Measurements from ENCODE around the gene PRMT1. TPM values are rescaled to one million over a fixed set of nuclear protein-coding genes. Genes with fewer than 3 reads are reported as not detected.

Gene PRMT1
- total RNA-seq, 1 experiment from 2014 or later: 505 TPM

DNA sequence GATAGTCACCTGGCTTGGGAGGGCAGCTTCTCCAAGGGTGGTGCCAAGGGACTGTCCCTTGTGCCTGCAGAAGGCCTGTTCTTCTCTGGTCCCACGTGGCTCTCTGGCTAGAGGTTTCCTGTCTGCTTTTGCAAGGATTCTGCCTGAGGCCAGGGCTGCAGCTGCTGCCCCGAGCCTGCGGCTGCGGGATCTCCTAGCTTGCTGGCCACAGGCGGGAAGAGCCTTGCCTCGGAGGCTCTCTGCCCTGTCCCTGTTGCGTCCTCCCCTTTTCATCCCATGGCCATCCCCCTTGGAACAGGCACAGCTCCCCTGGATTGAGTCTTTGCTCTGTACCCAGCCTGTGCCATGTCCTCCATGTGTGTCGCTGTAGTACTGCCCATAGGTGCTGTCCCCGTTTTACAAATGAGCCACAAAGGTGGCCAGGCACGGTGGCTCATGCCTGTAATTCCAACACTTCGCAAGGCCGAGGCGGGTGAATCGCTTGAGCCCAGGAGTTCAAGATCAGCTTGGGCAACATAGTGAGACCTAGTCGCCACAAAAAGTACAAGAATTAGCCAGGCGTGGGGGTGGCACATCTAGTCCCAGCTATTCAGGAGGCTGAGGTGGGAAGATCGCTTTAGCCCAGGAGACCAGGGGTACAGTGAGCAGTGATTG lies 20.5 kb upstream of the PRMT1 start:
- no peak overlapping the region for H4K5ac ChIP-seq (ENCODE audit: insufficient read length, low read depth, low read length)
- no peak overlapping the region for H3K56ac ChIP-seq (ENCODE audit: insufficient read length, low read depth, low read length)
- H3K9ac ChIP-seq (ENCODE audit: extremely low read depth, insufficient read length, low read length): no peak overlapping the region
- H3K27ac ChIP-seq (ENCODE audit: insufficient read length, low read depth, low read length): no peak overlapping the region
- H3K4me1 ChIP-seq (ENCODE audit: insufficient read depth, low read length): no peaks in the 10 kb centered on the region
- WGBS (ENCODE audit: extremely low coverage, insufficient read length, low lambda C conversion rate): no CpG with 5 or more reads among the region's 17 CpGs
- H3K36me3 Mint-ChIP-seq (ENCODE audit: insufficient read depth in 1 of 3, low read depth in 3 of 3): peaks cover 45 to 86% (median 84%) of the 10 kb centered on the region in 3 experiments
- H3K27me3 Mint-ChIP-seq (ENCODE audit: low read depth): no peaks in the 10 kb centered on the region
- no peaks in the 10 kb centered on the region for H3K27me3 ChIP-seq (ENCODE audit: insufficient read depth, low read length)
- H3K9me3 ChIP-seq (ENCODE audit: control insufficient read depth, low read depth, low read length): no peaks in the 10 kb centered on the region
- H2BK20ac ChIP-seq (ENCODE audit: low read depth, low read length, poor library complexity, severe bottlenecking): no peak overlapping the region
- H3K4me2 ChIP-seq (ENCODE audit: insufficient read depth, insufficient read length, low read length): no peak overlapping the region
- H3K23me2 ChIP-seq (ENCODE audit: insufficient read length, low read depth, low read length, poor library complexity, severe bottlenecking): no peaks in the 10 kb centered on the region
- H2BK120ac ChIP-seq (ENCODE audit: low read depth, low read length, poor library complexity, severe bottlenecking): no peak overlapping the region
- H2AFZ ChIP-seq (ENCODE audit: low read length): no peak overlapping the region
- peaks cover 7% of the 10 kb centered on the region in 2 experiments; a peak in 4 of 5 replicates for H3K9me3 Mint-ChIP-seq
- no peak overlapping the region for H4K8ac ChIP-seq (replicated peaks; ENCODE audit: insufficient read length, low read depth, low read length)
- DNase-seq: no peak
- H3K14ac ChIP-seq (ENCODE audit: insufficient read depth, low read length): no peak overlapping the region; the same call in 1 of the 2 replicates
- H3K18ac ChIP-seq (ENCODE audit: insufficient read length, low read depth, low read length): no peak overlapping the region
- no peaks in the 10 kb centered on the region for H3K79me1 ChIP-seq (ENCODE audit: insufficient read depth, low read depth, low read length, poor library complexity, severe bottlenecking)
- H3K4me1 Mint-ChIP-seq: peaks cover 19 to 21% of the 10 kb centered on the region in 2 experiments
- no peaks in the 10 kb centered on the region for H4K20me1 ChIP-seq (ENCODE audit: control insufficient read depth, insufficient read depth, insufficient read length)
- no peak overlapping the region for H4K91ac ChIP-seq (ENCODE audit: insufficient read length, low read depth, low read length)
- peak overlapping the region; percentile 82 to 97 (median 91); a peak in 6 of 7 replicates for H3K27ac Mint-ChIP-seq
- H2BK15ac ChIP-seq (ENCODE audit: low read depth, low read length): no peak overlapping the region
- no peak overlapping the region for H2AK5ac ChIP-seq (ENCODE audit: insufficient read length, low read length)
- H2BK5ac ChIP-seq (ENCODE audit: insufficient read length, low read length): no peak overlapping the region
- no peaks in the 10 kb centered on the region for H3K79me2 ChIP-seq (ENCODE audit: insufficient read depth, low read length)
- H2BK12ac ChIP-seq (ENCODE audit: insufficient read length, low read depth, low read length): no peak overlapping the region
- TF ChIP-seq, protein P1, sequence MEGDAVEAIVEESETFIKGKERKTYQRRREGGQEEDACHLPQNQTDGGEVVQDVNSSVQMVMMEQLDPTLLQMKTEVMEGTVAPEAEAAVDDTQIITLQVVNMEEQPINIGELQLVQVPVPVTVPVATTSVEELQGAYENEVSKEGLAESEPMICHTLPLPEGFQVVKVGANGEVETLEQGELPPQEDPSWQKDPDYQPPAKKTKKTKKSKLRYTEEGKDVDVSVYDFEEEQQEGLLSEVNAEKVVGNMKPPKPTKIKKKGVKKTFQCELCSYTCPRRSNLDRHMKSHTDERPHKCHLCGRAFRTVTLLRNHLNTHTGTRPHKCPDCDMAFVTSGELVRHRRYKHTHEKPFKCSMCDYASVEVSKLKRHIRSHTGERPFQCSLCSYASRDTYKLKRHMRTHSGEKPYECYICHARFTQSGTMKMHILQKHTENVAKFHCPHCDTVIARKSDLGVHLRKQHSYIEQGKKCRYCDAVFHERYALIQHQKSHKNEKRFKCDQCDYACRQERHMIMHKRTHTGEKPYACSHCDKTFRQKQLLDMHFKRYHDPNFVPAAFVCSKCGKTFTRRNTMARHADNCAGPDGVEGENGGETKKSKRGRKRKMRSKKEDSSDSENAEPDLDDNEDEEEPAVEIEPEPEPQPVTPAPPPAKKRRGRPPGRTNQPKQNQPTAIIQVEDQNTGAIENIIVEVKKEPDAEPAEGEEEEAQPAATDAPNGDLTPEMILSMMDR (conservative IDR thresholded peaks at IDR 0.05): no peak
- H3K23ac ChIP-seq (ENCODE audit: insufficient read length, low read depth, low read length): no peak overlapping the region
- H3K4ac ChIP-seq (ENCODE audit: low read depth, low read length): no peak overlapping the region
- H3T11ph ChIP-seq (ENCODE audit: low read length): no peak overlapping the region
- no peak overlapping the region; a peak in 1 of 5 replicates for H3K4me3 Mint-ChIP-seq

Data from H9 (cell line).